H1 (cell line): ENCODE results near the gene FAM13C. TPM values are rescaled to one million over a fixed set of nuclear protein-coding genes. Genes with fewer than 3 reads are reported as not detected.

ENCODE experiments used
- CTCF ChIA-PET: fragments of 300-600 bp; sonication (Branson Sonifier 250); formaldehyde crosslinking; loops from one replicate; lab custom pipeline; 2021; ENCODE audit not compliant: partially characterized antibody; lab: Charles Lee
- POLR2A ChIA-PET: fragments of 300-600 bp; sonication (Branson Sonifier 250); formaldehyde crosslinking; loops from one replicate; lab custom pipeline; 2021; ENCODE audit warnings: inconsistent platforms; ENCODE audit not compliant: partially characterized antibody; lab: Charles Lee
- DNase-seq, 2 experiments: peaks; one replicate each; pipeline versions ENCODE4 v3.0.0 to v3.0.0-alpha.2; 2010 to 2022; ENCODE audit warnings: low spot score in 2 of 2, low read depth in 1 of 2, mixed read lengths in 1 of 2
- FAIRE-seq: peaks from 2 replicates; lab custom pipeline; 2011; peaks lifted over from hg19 to GRCh38; lab: Jason Lieb, UNC
- H2AFZ ChIP-seq: 2 replicates; pipeline ENCODE4 v1.8.1; 2012; ENCODE audit warnings: low read length, inconsistent platforms
- H2AK5ac ChIP-seq: 2 replicates; pipeline ENCODE4 v1.6.1; 2013; ENCODE audit warnings: low read depth, low read length
- H2BK120ac ChIP-seq: replicated peaks from 2 replicates; pipeline ENCODE3; 2013; ENCODE audit warnings: low read depth, low read length, inconsistent platforms
- H2BK12ac ChIP-seq: 2 replicates; pipeline ENCODE4 v1.6.1; 2013; ENCODE audit warnings: low read depth, low read length
- H2BK15ac ChIP-seq: 2 replicates; pipeline ENCODE4 v1.6.1; 2013; ENCODE audit warnings: low read length
- H2BK20ac ChIP-seq: 2 replicates; pipeline ENCODE4 v1.6.1; 2013; ENCODE audit warnings: low read length
- H2BK5ac ChIP-seq: 2 replicates; pipeline ENCODE4 v1.6.1; 2013; ENCODE audit warnings: low read depth, low read length
- H3K14ac ChIP-seq: 2 replicates; pipeline ENCODE4 v1.6.1; 2013; ENCODE audit warnings: inconsistent platforms; ENCODE audit not compliant: insufficient read length
- H3K18ac ChIP-seq: 2 replicates; pipeline ENCODE4 v1.6.1; 2013; ENCODE audit warnings: low read length; ENCODE audit errors: extremely low read depth
- H3K23ac ChIP-seq: 2 replicates; pipeline ENCODE4 v1.6.1; 2013; ENCODE audit warnings: inconsistent platforms; ENCODE audit not compliant: insufficient read length
- H3K23me2 ChIP-seq: 2 replicates; pipeline ENCODE4 v1.6.1; 2013; ENCODE audit warnings: low read depth, low read length
- H3K27ac ChIP-seq: 2 replicates; pipeline ENCODE4 v1.6.1; 2011; ENCODE audit warnings: low read depth, low read length, inconsistent platforms
- H3K27me3 ChIP-seq, 4 experiments: replicated peaks in 1 of 4; 1 replicate in 1 of 4; 2 replicates in 3 of 4; pipeline versions ENCODE4 v1.6.1 to v1.8.1; 2011 to 2013; ENCODE audit warnings: low read length in 3 of 4, mild to moderate bottlenecking in 3 of 4, inconsistent platforms in 2 of 4, mixed read lengths in 2 of 4, moderate library complexity in 1 of 4; ENCODE audit not compliant: control insufficient read depth in 3 of 4, insufficient read depth in 3 of 4; ENCODE audit errors: extremely low read depth in 1 of 4
- H3K36me3 ChIP-seq, 4 experiments: 2 replicates each; pipeline versions ENCODE4 v1.6.1 to v1.8.1; 2011 to 2013; ENCODE audit warnings: mild to moderate bottlenecking in 4 of 4, low read length in 3 of 4, moderate library complexity in 2 of 4, control low read depth in 1 of 4, inconsistent platforms in 1 of 4; ENCODE audit not compliant: insufficient read depth in 4 of 4, control insufficient read depth in 2 of 4
- H3K4ac ChIP-seq: replicated peaks from 2 replicates; pipeline ENCODE3; 2013; ENCODE audit warnings: low read length, low read depth, mixed read lengths, inconsistent platforms; ENCODE audit not compliant: insufficient read length
- H3K4me1 ChIP-seq, 4 experiments: replicated peaks in 1 of 4; 1 replicate in 1 of 4; 2 replicates in 3 of 4; pipeline versions ENCODE4 v1.6.1 to v1.8.1; 2011 to 2013; ENCODE audit warnings: low read length in 3 of 4, inconsistent platforms in 2 of 4, mixed read lengths in 1 of 4; ENCODE audit not compliant: insufficient read depth in 4 of 4, control insufficient read depth in 3 of 4
- H3K4me2 ChIP-seq, 2 experiments: 2 replicates each; pipeline versions ENCODE4 v1.6.1 to v1.8.1; 2011 to 2013; ENCODE audit warnings: low read depth in 2 of 2, low read length in 2 of 2, control low read depth in 1 of 2, inconsistent platforms in 1 of 2, mild to moderate bottlenecking in 1 of 2; ENCODE audit not compliant: insufficient read depth in 1 of 2
- H3K4me3 ChIP-seq, 4 experiments: fragments of 200-600, 300-600 bp in 1 of 4; sonication (generic), shearing (Covaris generic), sonication (Bioruptor Twin) in 1 of 4; 2 replicates each; pipeline versions ENCODE4 v1.5.1 to v1.8.1; 2011 to 2016; ENCODE audit warnings: low read length in 4 of 4, low read depth in 3 of 4, control low read depth in 2 of 4, inconsistent platforms in 2 of 4, mild to moderate bottlenecking in 2 of 4, mixed read lengths in 1 of 4, moderate library complexity in 1 of 4; ENCODE audit not compliant: insufficient read depth in 2 of 4; ENCODE audit errors: extremely low read depth in 1 of 4
- H3K56ac ChIP-seq: replicated peaks from 2 replicates; pipeline ENCODE3; 2013; ENCODE audit warnings: low read depth, mild to moderate bottlenecking, mixed read lengths, low read length, inconsistent platforms; ENCODE audit not compliant: insufficient read length
- H3K79me1 ChIP-seq: 2 replicates; pipeline ENCODE4 v1.6.1; 2013; ENCODE audit warnings: low read depth, low read length, control low read depth
- H3K79me2 ChIP-seq, 2 experiments: 2 replicates each; pipeline versions ENCODE4 v1.6.1 to v1.8.1; 2012 to 2013; ENCODE audit warnings: low read length in 2 of 2, mild to moderate bottlenecking in 2 of 2, inconsistent platforms in 1 of 2; ENCODE audit not compliant: insufficient read depth in 2 of 2, control insufficient read depth in 1 of 2
- H3K9ac ChIP-seq, 4 experiments: replicated peaks in 1 of 4; 1 replicate in 1 of 4; 2 replicates in 3 of 4; pipeline versions ENCODE4 v1.6.1 to v1.8.1; 2011 to 2013; ENCODE audit warnings: low read depth in 3 of 4, low read length in 3 of 4, control low read depth in 2 of 4, mild to moderate bottlenecking in 2 of 4, moderate library complexity in 2 of 4, inconsistent platforms in 1 of 4; ENCODE audit errors: extremely low read depth in 1 of 4
- H3K9me3 ChIP-seq, 2 experiments: 2 replicates each; pipeline versions ENCODE4 v1.6.1 to v1.8.1; 2012 to 2013; ENCODE audit warnings: mild to moderate bottlenecking in 2 of 2, moderate library complexity in 2 of 2, control low read depth in 1 of 2, inconsistent platforms in 1 of 2, low read depth in 1 of 2, low read length in 1 of 2, mixed read lengths in 1 of 2; ENCODE audit not compliant: insufficient read depth in 2 of 2
- H4K20me1 ChIP-seq, 2 experiments: replicated peaks in 1 of 2; 2 replicates each; pipeline versions ENCODE3 to v1.8.1; 2011 to 2013; ENCODE audit warnings: inconsistent platforms in 2 of 2, low read length in 2 of 2, mild to moderate bottlenecking in 1 of 2; ENCODE audit not compliant: insufficient read depth in 2 of 2, control insufficient read depth in 1 of 2
- H4K5ac ChIP-seq: 2 replicates; pipeline ENCODE4 v1.6.1; 2013; ENCODE audit warnings: low read length, low read depth, mixed read lengths, inconsistent platforms; ENCODE audit not compliant: insufficient read length
- H4K8ac ChIP-seq: 2 replicates; pipeline ENCODE4 v1.8.0; 2013; ENCODE audit warnings: mild to moderate bottlenecking, moderate library complexity, low read length, inconsistent platforms; ENCODE audit not compliant: insufficient read depth; ENCODE audit errors: extremely low read depth
- H4K91ac ChIP-seq: replicated peaks from 2 replicates; pipeline ENCODE3; 2013; ENCODE audit warnings: low read length, mixed read lengths, inconsistent platforms; ENCODE audit not compliant: insufficient read length
- GTF2F1 ChIP-seq: IDR thresholded peaks from 2 replicates; pipeline ENCODE4 v1.6.1; 2012; ENCODE audit warnings: low read depth, low read length, improper control_type of control experiment, borderline replicate concordance
- PHF8 ChIP-seq: fragments of 200-600 bp; sonication (generic); conservative IDR thresholded peaks from 2 replicates; pipeline ENCODE4 v1.7.1; 2012; ENCODE audit warnings: low read depth, mild to moderate bottlenecking, inconsistent platforms, low read length, moderate library complexity
- TBP ChIP-seq: IDR thresholded peaks from 2 replicates; pipeline ENCODE4 v1.6.1; 2011; ENCODE audit warnings: low read depth, low read length, improper control_type of control experiment
- TCF12 ChIP-seq: IDR thresholded peaks from 2 replicates; pipeline ENCODE4 v1.6.1; 2011; ENCODE audit warnings: low read depth, mild to moderate bottlenecking, low read length
- polyA plus RNA-seq, 7 experiments: library from polyadenylated mRNA; depleted of rRNA in 3 of 7; stranded (reverse) in 5 of 7; unstranded in 2 of 7; fragments of >200 nt in 5 of 7; fragments of 200-250 nt in 2 of 7; gene quantifications; 1 replicate in 5 of 7; 2 replicates in 1 of 7; 4 replicates in 1 of 7; pipeline versions ENCODE4 v1.2.1 to v1.2.3, GENCODE V29; 2011 to 2013; ENCODE audit warnings: missing spikeins in 2 of 7, mixed read lengths in 2 of 7
- total RNA-seq: library from RNA; stranded (reverse); fragmentation: NEBNext Ultra II Directional; extraction: Animal tissue kit (Norgen Biotek cat#: 25700); gene quantifications from 2 replicates; pipeline ENCODE4 v1.2.1, GENCODE V29; 2021
- TF ChIP-seq, protein P1 (sequence below): IDR thresholded peaks from 2 replicates; pipeline ENCODE4 v1.6.1; 2012; ENCODE audit warnings: inconsistent platforms

Gene FAM13C
- total and polyA plus RNA-seq, 2 of the 8 experiments (the other 6 are each of a cell fraction or from before 2014, with no cell fraction given): 0.56 to 0.62 TPM

DNA sequence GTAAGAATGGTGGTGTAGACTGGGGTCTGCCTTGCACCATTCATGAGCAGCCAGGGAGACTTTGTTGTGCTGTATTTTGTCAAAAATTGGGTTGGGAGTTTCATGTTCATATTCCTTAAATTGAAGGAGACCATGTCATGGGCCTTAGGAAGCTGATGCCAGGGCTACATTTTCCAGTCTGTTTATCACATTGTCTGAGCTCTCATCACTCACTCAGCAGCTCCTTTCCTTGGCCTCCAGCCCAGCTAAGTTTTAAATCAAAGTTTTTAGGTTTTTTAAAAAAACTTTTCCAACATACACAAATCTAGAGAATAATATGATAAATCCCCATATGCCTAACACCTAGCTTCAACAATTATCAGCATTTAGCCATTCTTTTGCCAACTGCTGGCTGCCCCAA is 12.6 kb upstream of the FAM13C start:
- no peak for DNase-seq
- no peak overlapping the region for H2AK5ac ChIP-seq
- no peak overlapping the region for H3K56ac ChIP-seq
- no peaks in the 10 kb centered on the region; the same call in 1 of the 2 replicates for H3K23me2 ChIP-seq
- H3K23ac ChIP-seq: no peak overlapping the region
- H3K4me2 ChIP-seq: no peak overlapping the region
- no peaks in the 10 kb centered on the region for H4K20me1 ChIP-seq
- H3K14ac ChIP-seq: no peak overlapping the region
- no peak overlapping the region for H2BK12ac ChIP-seq
- H3K79me1 ChIP-seq: no peaks in the 10 kb centered on the region
- H2AFZ ChIP-seq: no peak overlapping the region
- H3K36me3 ChIP-seq: no peaks in the 10 kb centered on the region
- ChIA-PET POLR2A (no interaction called here), CTCF (interaction anchor here (1.3 kb wide), 1 partner anchor 14 kb away, joined by 3 read pairs; no protein-coding TSS in a partner anchor)
- no peak overlapping the region for H2BK15ac ChIP-seq
- H3K27me3 ChIP-seq: no peaks in the 10 kb centered on the region
- H3K4me1 ChIP-seq: peaks cover 0 to 3% (median 0%) of the 10 kb centered on the region in 4 experiments; a peak in 1 of 7 replicates
- H3K27ac ChIP-seq: no peak overlapping the region
- H3K9ac ChIP-seq: no peak overlapping the region
- H3K79me2 ChIP-seq: no peaks in the 10 kb centered on the region
- no peak overlapping the region for H3K18ac ChIP-seq
- H3K4me3 ChIP-seq: no peak overlapping the region
- no peaks in the 10 kb centered on the region for H3K9me3 ChIP-seq
- no peak overlapping the region for H3K4ac ChIP-seq
- no peak overlapping the region for H4K91ac ChIP-seq
- no peak overlapping the region for H2BK20ac ChIP-seq
- H2BK5ac ChIP-seq: no peak overlapping the region
- no peak overlapping the region for H4K8ac ChIP-seq
- FAIRE-seq: no peak
- H2BK120ac ChIP-seq: no peak overlapping the region
- H4K5ac ChIP-seq: no peak overlapping the region
- TF ChIP-seq PHF8: no peak
- no peak for TF ChIP-seq TCF12
- TF ChIP-seq TBP: no peak
- TF ChIP-seq GTF2F1: no peak
- TF ChIP-seq, protein P1, sequence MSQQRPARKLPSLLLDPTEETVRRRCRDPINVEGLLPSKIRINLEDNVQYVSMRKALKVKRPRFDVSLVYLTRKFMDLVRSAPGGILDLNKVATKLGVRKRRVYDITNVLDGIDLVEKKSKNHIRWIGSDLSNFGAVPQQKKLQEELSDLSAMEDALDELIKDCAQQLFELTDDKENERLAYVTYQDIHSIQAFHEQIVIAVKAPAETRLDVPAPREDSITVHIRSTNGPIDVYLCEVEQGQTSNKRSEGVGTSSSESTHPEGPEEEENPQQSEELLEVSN: no peak
